K562 treated with DMSO at 1 percent for 12 hours (cell line): ENCODE results near the gene HTATSF1. TPM values are rescaled to one million over a fixed set of nuclear protein-coding genes. Genes with fewer than 3 reads are reported as not detected.

Experiments used
- total RNA-seq: library from RNA; unstranded; fragments of 300-600 nt; gene quantifications from 2 replicates; pipeline ENCODE4 v1.2.3, GENCODE V29; 2022; ENCODE audit not compliant: insufficient read depth

Gene HTATSF1, protein sequence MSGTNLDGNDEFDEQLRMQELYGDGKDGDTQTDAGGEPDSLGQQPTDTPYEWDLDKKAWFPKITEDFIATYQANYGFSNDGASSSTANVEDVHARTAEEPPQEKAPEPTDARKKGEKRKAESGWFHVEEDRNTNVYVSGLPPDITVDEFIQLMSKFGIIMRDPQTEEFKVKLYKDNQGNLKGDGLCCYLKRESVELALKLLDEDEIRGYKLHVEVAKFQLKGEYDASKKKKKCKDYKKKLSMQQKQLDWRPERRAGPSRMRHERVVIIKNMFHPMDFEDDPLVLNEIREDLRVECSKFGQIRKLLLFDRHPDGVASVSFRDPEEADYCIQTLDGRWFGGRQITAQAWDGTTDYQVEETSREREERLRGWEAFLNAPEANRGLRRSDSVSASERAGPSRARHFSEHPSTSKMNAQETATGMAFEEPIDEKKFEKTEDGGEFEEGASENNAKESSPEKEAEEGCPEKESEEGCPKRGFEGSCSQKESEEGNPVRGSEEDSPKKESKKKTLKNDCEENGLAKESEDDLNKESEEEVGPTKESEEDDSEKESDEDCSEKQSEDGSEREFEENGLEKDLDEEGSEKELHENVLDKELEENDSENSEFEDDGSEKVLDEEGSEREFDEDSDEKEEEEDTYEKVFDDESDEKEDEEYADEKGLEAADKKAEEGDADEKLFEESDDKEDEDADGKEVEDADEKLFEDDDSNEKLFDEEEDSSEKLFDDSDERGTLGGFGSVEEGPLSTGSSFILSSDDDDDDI
- total RNA-seq: 25.8 and 50.9 TPM in 2 replicates

DNA sequence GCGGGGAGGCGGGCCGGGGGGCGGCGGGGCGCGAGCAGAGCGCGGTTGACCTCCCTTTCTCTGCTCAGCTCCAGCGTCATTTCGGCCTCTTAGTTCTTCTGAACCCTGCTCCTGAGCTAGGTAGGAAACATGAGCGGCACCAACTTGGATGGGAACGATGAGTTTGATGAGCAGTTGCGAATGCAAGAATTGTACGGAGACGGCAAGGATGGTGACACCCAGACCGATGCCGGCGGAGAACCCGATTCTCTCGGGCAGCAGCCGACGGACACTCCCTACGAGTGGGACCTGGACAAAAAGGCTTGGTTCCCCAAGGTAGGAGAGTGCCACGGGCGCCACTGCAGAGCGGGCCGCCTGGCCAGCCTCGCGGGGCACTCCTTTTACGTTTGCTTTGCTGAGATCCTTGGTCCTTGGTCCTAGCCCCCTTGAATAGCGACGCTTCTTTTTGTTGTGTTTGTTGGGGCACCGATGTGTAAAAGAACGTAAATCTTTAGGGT, at the start of gene HTATSF1:
TSS of gene HTATSF1 (plus strand) at position 37 of the 497 bp plus-strand sequence. CDS start at position 130, 93 bp downstream.

DNA sequence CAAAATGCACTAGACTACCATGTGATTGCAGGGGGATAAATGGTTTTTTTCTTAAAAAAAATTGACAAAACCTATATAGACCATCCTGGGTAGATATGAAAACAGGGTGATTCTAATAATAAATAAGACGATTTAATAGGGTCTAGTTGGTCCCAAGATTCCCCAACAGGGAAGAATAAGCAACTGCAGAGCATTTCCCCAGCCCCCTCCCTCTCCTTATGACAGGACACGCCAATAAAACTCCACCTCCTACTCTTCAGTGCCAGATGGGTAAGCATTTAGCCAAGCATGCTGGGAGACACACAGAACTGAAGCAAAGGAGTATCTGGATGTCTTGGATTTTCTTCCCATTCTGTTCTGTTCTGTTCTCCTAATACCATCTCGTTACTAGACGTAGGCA, 9.7 kb upstream of the HTATSF1 start, which contains the start of gene BRS3:
TSS of gene BRS3 (plus strand) at position 301 of the 400 bp plus-strand sequence. CDS start 168 bp downstream, outside the sequence.

GRCh38 chrX:136531951-136532350, 34.6 kb downstream of the HTATSF1 start, which contains the start of gene VGLL1:
TSS of gene VGLL1 (plus strand) at chrX:136532215. CDS start at chrX:136536021, 3,806 bp downstream.

Other genes starting within 250 kb of the HTATSF1 start
- 4.1 and 8.4 TPM in 2 replicates for gene MAP7D3, start 246.2 kb upstream of the HTATSF1 start, total RNA-seq
- gene ADGRG4, start 196.6 kb upstream of the HTATSF1 start, total RNA-seq: not detected in 2 replicates
- gene BRS3, start 9.6 kb upstream of the HTATSF1 start, total RNA-seq: 0.49 TPM in 1 of 2 replicates, not detected in the other
- gene VGLL1, start 34.6 kb downstream of the HTATSF1 start, total RNA-seq: not detected in 2 replicates
- not detected in 2 replicates for gene CD40LG, start 150.6 kb downstream of the HTATSF1 start, total RNA-seq